GM12878 (cell line): ENCODE data around the gene GCC1. TPM values are rescaled to one million over a fixed set of nuclear protein-coding genes. Genes with fewer than 3 reads are reported as not detected.

Source experiments
- ATAC-seq: fragments of 200-7000 bp; cut with Tn5 transposase; 3 replicates; pipeline ENCODE4 v1.9.1; 2020; ENCODE audit warnings: mild to moderate bottlenecking, moderate library complexity
- BruUV-seq: library from RNA; stranded (reverse); fragments of 400-500 nt; replicated peaks from 2 replicates; lab custom pipeline; 2021; lab: Mats Ljungman, UMichigan
- CTCF ChIA-PET: fragments of 300-600 bp; sonication (Branson Sonifier 250); formaldehyde crosslinking; extraction: SDS; loops from one replicate; lab custom pipeline; 2021; ENCODE audit warnings: inconsistent platforms; lab: Yijun Ruan, JAX
- POLR2A ChIA-PET: fragments of 350-600 bp; formaldehyde crosslinking; extraction: SDS; loops from one replicate; lab custom pipeline; 2021; ENCODE audit warnings: inconsistent platforms; lab: Charles Lee
- RAD21 ChIA-PET: fragments of 300-600 bp; sonication (Branson Sonifier 250); formaldehyde crosslinking; loops from one replicate; lab custom pipeline; 2023; ENCODE audit warnings: antibody characterized with exemption; ENCODE audit not compliant: unreplicated experiment; lab: Charles Lee
- SMC1A ChIA-PET: fragments of 300-600 bp; sonication (Branson Sonifier 250); formaldehyde crosslinking; loops from one replicate; lab custom pipeline; 2023; ENCODE audit not compliant: unreplicated experiment, uncharacterized antibody; lab: Charles Lee
- DNase-seq: peaks from one replicate; pipeline ENCODE4 v3.0.0-alpha.2; 2011; ENCODE audit warnings: low read depth, low spot score
- FAIRE-seq: peaks from 3 replicates; lab custom pipeline; 2011; peaks lifted over from hg19 to GRCh38; lab: Jason Lieb, UNC
- H2AFZ ChIP-seq: 2 replicates; pipeline ENCODE4 v1.6.0; 2011; ENCODE audit warnings: low read depth, low read length, control low read depth; ENCODE audit not compliant: control insufficient read depth
- H3K27ac ChIP-seq: 2 replicates; pipeline ENCODE4 v1.5.1; 2011; ENCODE audit warnings: control low read depth; ENCODE audit not compliant: control insufficient read depth, insufficient read depth
- H3K27me3 ChIP-seq, 2 experiments: replicated peaks in 1 of 2; 2 replicates each; pipeline versions ENCODE4 v1.6.0 to v1.6.1; 2011; ENCODE audit warnings: low read length in 1 of 2; ENCODE audit not compliant: control insufficient read depth in 2 of 2, insufficient read depth in 2 of 2
- H3K36me3 ChIP-seq, 2 experiments: 2 replicates each; pipeline ENCODE4 v1.5.1; 2011; ENCODE audit warnings: low read length in 1 of 2; ENCODE audit not compliant: control insufficient read depth in 2 of 2, insufficient read depth in 2 of 2
- H3K4me1 ChIP-seq: 2 replicates; pipeline ENCODE4 v1.6.1; 2011; ENCODE audit warnings: mild to moderate bottlenecking, low read length, moderate library complexity, mixed read lengths; ENCODE audit not compliant: control insufficient read depth, insufficient read depth
- H3K4me2 ChIP-seq: 2 replicates; pipeline ENCODE4 v1.6.0; 2011; ENCODE audit warnings: control low read depth; ENCODE audit not compliant: control insufficient read depth, insufficient read depth
- H3K4me3 ChIP-seq: fragments of 200-600 bp; sonication (generic); 2 replicates; pipeline ENCODE4 v1.5.1; 2016
- H3K79me2 ChIP-seq: 2 replicates; pipeline ENCODE4 v1.6.0; 2011; ENCODE audit warnings: low read length; ENCODE audit not compliant: control insufficient read depth, insufficient read depth
- H3K9ac ChIP-seq: 2 replicates; pipeline ENCODE4 v1.8.0; 2011; ENCODE audit warnings: low read length, control low read depth, mixed read lengths; ENCODE audit not compliant: control insufficient read depth, insufficient read depth
- H3K9me3 ChIP-seq: replicated peaks from 3 replicates; pipeline ENCODE4 v1.5.1; 2011; ENCODE audit warnings: mild to moderate bottlenecking, low read length; ENCODE audit not compliant: control insufficient read depth, insufficient read depth
- H4K20me1 ChIP-seq: 2 replicates; pipeline ENCODE4 v1.6.0; 2011; ENCODE audit not compliant: control insufficient read depth, insufficient read depth
- CTCF ChIP-seq, 3 experiments: IDR thresholded peaks in 2 of 3; conservative IDR thresholded peaks in 1 of 3; 2 replicates each; pipeline ENCODE4 v1.5.1; 2011; ENCODE audit warnings: low read depth in 3 of 3, low read length in 3 of 3, mild to moderate bottlenecking in 3 of 3, control low read depth in 2 of 3, moderate library complexity in 2 of 3, inconsistent platforms in 1 of 3, mixed read lengths in 1 of 3; ENCODE audit not compliant: control insufficient read depth in 2 of 3, insufficient read depth in 1 of 3; ENCODE audit errors: extremely low read depth in 1 of 3
- GATAD2B ChIP-seq: fragments of 450-650 bp; conservative IDR thresholded peaks from 2 replicates; pipeline ENCODE4 v1.6.1; 2017; ENCODE audit warnings: low read depth, mild to moderate bottlenecking, moderate library complexity
- HDAC6 ChIP-seq: fragments of 200-600 bp; sonication (generic); IDR thresholded peaks from one replicate; pipeline ENCODE4 v1.8.0; 2017; ENCODE audit warnings: antibody characterized with exemption; ENCODE audit not compliant: unreplicated experiment
- HDGF ChIP-seq: fragments of 450-650 bp; IDR thresholded peaks from 2 replicates; pipeline ENCODE4 v1.6.1; 2016; ENCODE audit warnings: antibody characterized with exemption
- IRF3 ChIP-seq: fragments of 450-650 bp; IDR thresholded peaks from 2 replicates; pipeline ENCODE4 v1.6.1; 2014; ENCODE audit warnings: mild to moderate bottlenecking
- PAX8 ChIP-seq: fragments of 450-650 bp; IDR thresholded peaks from 2 replicates; pipeline ENCODE4 v1.6.1; 2017; ENCODE audit warnings: mild to moderate bottlenecking, moderate library complexity
- PBX3 ChIP-seq: IDR thresholded peaks from 2 replicates; pipeline ENCODE4 v1.6.1; 2011; ENCODE audit warnings: mild to moderate bottlenecking, low read depth, low read length, moderate library complexity; ENCODE audit not compliant: insufficient replicate concordance
- WGBS: methylation state at CpG from one replicate; pipeline ENCODE4 v1.1.6; 2016; ENCODE audit warnings: low lambda C conversion rate; ENCODE audit not compliant: insufficient replicate concordance, insufficient coverage; ENCODE audit errors: missing lambda C conversion rate; 5-methylcytosine and 5-hydroxymethylcytosine counted together
- in situ Hi-C: fragments of 300-500 bp; cut with MboI; formaldehyde crosslinking; loops from 9 replicates; pipeline ENCODE4 v1.14.3; 2018; ENCODE audit warnings: mixed read lengths
- intact Hi-C: fragments of 100-400 bp; cut with micrococcal nuclease; formaldehyde crosslinking; loops from one replicate; pipeline ENCODE4 v1.14.2; 2022; ENCODE audit not compliant: unreplicated experiment
- polyA plus RNA-seq, 11 experiments: library from polyadenylated mRNA; depleted of rRNA in 4 of 11; unstranded in 6 of 11; stranded (reverse) in 5 of 11; fragments of >200 nt; fragmentation: Nextera tagmentation in 4 of 11; fragmentation: Illumina TruSeq in 1 of 11; extraction: Ambion mirVana in 4 of 11; extraction: Trizol in 1 of 11; gene quantifications; 1 replicate in 1 of 11; 2 replicates in 10 of 11; pipeline versions ENCODE4 v1.2.1 to v1.2.3, GENCODE V29; 2011 to 2016; ENCODE audit warnings: inconsistent platforms in 2 of 11, missing spikeins in 2 of 11, low read depth in 1 of 11
- total RNA-seq, 4 experiments: library from RNA; depleted of rRNA in 3 of 4; stranded (reverse); fragments of >200 nt in 3 of 4; fragmentation: Illumina TruSeq in 1 of 4; extraction: Trizol in 1 of 4; gene quantifications; 2 replicates each; pipeline versions ENCODE4 v1.2.1 to v1.2.3, GENCODE V29; 2013 to 2021

GCC1 gene
- total and polyA plus RNA-seq, 10 of the 15 experiments (the other 5 are each of a cell fraction or from before 2014, with no cell fraction given), result 1.8 to 17.2 (median 9.0) TPM

- Histone ChIP-seq H3K4me2 (no peak overlapping the region), H3K4me1 (no peaks in the 10 kb centered on the region), H3K9ac (no peak overlapping the region), H3K27ac (no peak overlapping the region), H3K4me3 (no peak overlapping the region), H2AFZ (no peak overlapping the region), H3K9me3 (no peaks in the 10 kb centered on the region; the same call in 2 of the 3 replicates), H3K27me3 (no peaks in the 10 kb centered on the region), H4K20me1 (no peaks in the 10 kb centered on the region), H3K36me3 (no peaks in the 10 kb centered on the region)
- 33% methylated on average over 3 of the region's 3 CpGs for WGBS
- SMC1A ChIA-PET, result interaction anchor here (0.9 to 3.4 kb wide), 4 partner anchors 10 to 181 kb away, joined by 4 to 13 read pairs (median 6); partner anchors contain the start of genes ARF5 and PAX4
- intact Hi-C loops (no loop called here), in situ Hi-C loops (no loop called here)
- ATAC-seq, result peak; percentile 68
- BruUV-seq, result no TSS peak
- no peak for FAIRE-seq
- POLR2A ChIA-PET, result interaction anchor here (0.5 kb wide), 1 partner anchor 79 kb away, joined by 3 read pairs; no protein-coding TSS in a partner anchor
- CTCF ChIA-PET, result interaction anchor here (0.6 to 2.4 kb wide), 18 partner anchors 8 to 581 kb away, joined by 3 to 17 read pairs (median 4); partner anchors contain the start of genes ARF5 and GCC1
- RAD21 ChIA-PET, result interaction anchor here (0.8 to 1.6 kb wide), 8 partner anchors 22 to 581 kb away, joined by 3 to 6 read pairs (median 3); no protein-coding TSS in a partner anchor
- DNase-seq, result no peak
- TF ChIP-seq HDGF (no peak), PAX8 (no peak), CTCF (IDR thresholded peaks at IDR 0.05 in 2 of 3, conservative IDR thresholded peaks at IDR 0.05 in 1 of 3; ENCODE audit: control insufficient read depth in 2 of 3, extremely low read depth in 1 of 3, insufficient read depth in 1 of 3, low read depth in 3 of 3, low read length in 3 of 3) (peak in 2 of 3 experiments; percentile 21 to 24; a peak in 2 of 6 replicates), PBX3 (no peak), GATAD2B (no peak), HDAC6 (no peak), IRF3 (no peak)
- TF ChIP-seq, all 136 proteins: peak for 1
- H3K79me2 ChIP-seq, result no peaks in the 10 kb centered on the region
Measured at GRCh38 chr7:127628445-127628844, 43.0 kb upstream of the GCC1 start.
